ENCODE results near the gene CNBD2. TPM values are rescaled to one million over a fixed set of nuclear protein-coding genes. Genes with fewer than 3 reads are reported as not detected.
"Not testable (repeated sequence)": the region's sequence is repeated elsewhere in the genome, so short reads cannot be mapped to it uniquely, and the experiment has no call there.

CNBD2 gene
- 3.7 TPM for total RNA-seq

- ATAC-seq = no peak
Measured at GRCh38 chr20:35967979-35968640, at the start of gene CNBD2. CNBD2 (plus strand) TSS chr20:35968590; CDS start chr20:35968763, 173 bp downstream.

GRCh38 chr20:35920523-35920922 lies 47.9 kb upstream of the CNBD2 start:
- ATAC-seq = no peak

- peak; percentile 74 for ATAC-seq
Measured at GRCh38 chr20:35929301-35929700, 39.1 kb upstream of the CNBD2 start.

GRCh38 chr20:35934050-35934449 lies 34.3 kb upstream of the CNBD2 start:
- no peak for ATAC-seq

GRCh38 chr20:35939264-35939663 lies 29.1 kb upstream of the CNBD2 start:
- ATAC-seq = no peak

- ATAC-seq = no peak
Measured at GRCh38 chr20:35941620-35942019, 26.8 kb upstream of the CNBD2 start.

- ATAC-seq = no peak
Measured at GRCh38 chr20:35942243-35942642, 26.1 kb upstream of the CNBD2 start.

GRCh38 chr20:35947489-35947888 lies 20.9 kb upstream of the CNBD2 start:
- peak; percentile 27 for ATAC-seq

GRCh38 chr20:35947907-35948306 lies 20.5 kb upstream of the CNBD2 start:
- ATAC-seq = no peak

- no peak for ATAC-seq
Measured at GRCh38 chr20:35950093-35950492, 18.3 kb upstream of the CNBD2 start.

- not testable (repeated sequence) for ATAC-seq
Measured at GRCh38 chr20:35952080-35952479, 16.3 kb upstream of the CNBD2 start.

- ATAC-seq = no peak
Measured at GRCh38 chr20:35952480-35953386, 15.7 kb upstream of the CNBD2 start.

- ATAC-seq = peak; percentile 45
Measured at GRCh38 chr20:35953387-35954199, 14.8 kb upstream of the CNBD2 start.

- ATAC-seq = peak; percentile 94
Measured at GRCh38 chr20:35954200-35954906, 14.0 kb upstream of the CNBD2 start, which contains the start of gene SCAND1. SCAND1 (minus strand) TSS chr20:35954502; CDS start chr20:35954284, 218 bp downstream.

- ATAC-seq = no peak
Measured at GRCh38 chr20:35954907-35955251, 13.5 kb upstream of the CNBD2 start.

- no peak for ATAC-seq
Measured at GRCh38 chr20:35956616-35957015, 11.8 kb upstream of the CNBD2 start.

- not testable (repeated sequence) for ATAC-seq
Measured at GRCh38 chr20:35959291-35959690, 9.1 kb upstream of the CNBD2 start.

- no peak for ATAC-seq
Measured at GRCh38 chr20:35963878-35964277, 4.5 kb upstream of the CNBD2 start.

GRCh38 chr20:35968930-35969329 lies 540 bp downstream of the CNBD2 start:
- ATAC-seq = peak; percentile 91

- no peak for ATAC-seq
Measured at GRCh38 chr20:35971981-35972380, 3.6 kb downstream of the CNBD2 start.

- ATAC-seq = no peak
Measured at GRCh38 chr20:35972462-35972861, 4.1 kb downstream of the CNBD2 start.

- ATAC-seq = peak; percentile 20
Measured at GRCh38 chr20:35974256-35974655, 5.9 kb downstream of the CNBD2 start.
